Body of pancreas (tissue), 4 donors: Measurements from ENCODE around the gene RAB6B. TPM values are rescaled to one million over a fixed set of nuclear protein-coding genes. Genes with fewer than 3 reads are reported as not detected.

ENCODE experiments used
- ATAC-seq: fragments of 150-250 bp; one replicate; pipeline ENCODE4 v1.9.1; 2016
- DNase-seq, 4 donors: peaks; one replicate each; pipeline ENCODE4 v3.0.0-alpha.2; 2019
- H3K27ac ChIP-seq, 4 donors: fragments of 200-600 bp; sonication (generic); 1 replicate in 3 of 4; 2 replicates in 1 of 4; pipeline versions ENCODE4 v1.5.1 to v1.6.1; 2016 to 2019; ENCODE audit warnings: mild to moderate bottlenecking in 1 of 4, mixed read lengths in 1 of 4, moderate library complexity in 1 of 4
- H3K27me3 ChIP-seq, 2 donors: fragments of 200-600 bp; sonication (generic); one replicate each; pipeline ENCODE4 v1.6.0; 2016; ENCODE audit warnings: mild to moderate bottlenecking in 1 of 2
- H3K36me3 ChIP-seq, 2 donors: fragments of 200-600 bp; sonication (generic); replicated peaks in 1 of 2; 2 replicates each; pipeline ENCODE4 v1.5.1; 2016; ENCODE audit warnings: low read depth in 2 of 2; ENCODE audit not compliant: insufficient read depth in 1 of 2
- H3K4me1 ChIP-seq: fragments of 200-600 bp; sonication (generic); one replicate; pipeline ENCODE4 v1.6.0; 2016
- H3K4me3 ChIP-seq, 2 donors: fragments of 200-600 bp; sonication (generic); 1 replicate in 1 of 2; 2 replicates in 1 of 2; pipeline ENCODE4 v1.5.1; 2016 to 2019
- H3K9me3 ChIP-seq, 3 donors: fragments of 200-600 bp; sonication (generic); 1 replicate in 2 of 3; 2 replicates in 1 of 3; pipeline ENCODE4 v1.5.1; 2016
- CTCF ChIP-seq, 7 experiments: fragments of 450-650 bp in 4 of 7; fragments of 200-600 bp in 3 of 7; sonication (generic) in 3 of 7; IDR thresholded peaks; one replicate each; pipeline ENCODE4 v1.5.1; 2016 to 2019; ENCODE audit warnings: antibody characterized with exemption in 7 of 7
- POLR2A ChIP-seq, 3 donors: fragments of 450-650 bp; IDR thresholded peaks; one replicate each; pipeline ENCODE4 v1.6.1; 2016; ENCODE audit warnings: antibody characterized with exemption in 3 of 3, mild to moderate bottlenecking in 2 of 3
- WGBS, 2 donors: methylation state at CpG; one replicate each; pipeline ENCODE4 v1.1.5; 2017; 5-methylcytosine and 5-hydroxymethylcytosine counted together
- intact Hi-C: fragments of 100-400 bp; cut with DNase I; formaldehyde crosslinking; loops from one replicate; pipeline ENCODE4 v1.15.1; 2023
- total RNA-seq, 2 donors: library from RNA; depleted of rRNA; stranded (reverse); fragments of >200 nt; gene quantifications; one replicate each; pipeline ENCODE4 v1.1.0, GENCODE V29; 2016

RAB6B gene
- total RNA-seq, 2 donors from 2014 or later = 2.6 to 3.0 TPM

GRCh38 chr3:133887074-133887802, 8.4 kb downstream of the RAB6B start:
- DNase-seq = no peak
- WGBS, 2 donors = 81 to 82% methylated on average over 4 of the region's 4 CpGs
- H3K27me3 ChIP-seq = no peaks in the 10 kb centered on the region
- H3K4me3 ChIP-seq = no peak overlapping the region
- intact Hi-C loops = no loop called here
- no peaks in the 10 kb centered on the region for H3K9me3 ChIP-seq
- peaks cover under 1% of the 10 kb centered on the region for H3K4me1 ChIP-seq
- no peak overlapping the region for H3K27ac ChIP-seq
- TF ChIP-seq CTCF (IDR thresholded peaks at IDR 0.05) = no peak
- no peak for TF ChIP-seq POLR2A (IDR thresholded peaks at IDR 0.05)
- no peaks in the 10 kb centered on the region for H3K36me3 ChIP-seq
- no peak for ATAC-seq

GRCh38 chr3:133886031-133886722, 9.5 kb downstream of the RAB6B start:
- H3K27ac ChIP-seq = no peak overlapping the region
- no peaks in the 10 kb centered on the region for H3K9me3 ChIP-seq
- H3K27me3 ChIP-seq = no peaks in the 10 kb centered on the region
- no peaks in the 10 kb centered on the region for H3K36me3 ChIP-seq
- no peak for DNase-seq
- H3K4me1 ChIP-seq = no peaks in the 10 kb centered on the region
- no peak overlapping the region for H3K4me3 ChIP-seq
- 86% methylated on average over 7 of the region's 7 CpGs for WGBS, 2 donors
- ATAC-seq = no peak
- intact Hi-C loops = no loop called here
- TF ChIP-seq POLR2A (IDR thresholded peaks at IDR 0.05) (no peak), CTCF (IDR thresholded peaks at IDR 0.05) (no peak)

DNA sequence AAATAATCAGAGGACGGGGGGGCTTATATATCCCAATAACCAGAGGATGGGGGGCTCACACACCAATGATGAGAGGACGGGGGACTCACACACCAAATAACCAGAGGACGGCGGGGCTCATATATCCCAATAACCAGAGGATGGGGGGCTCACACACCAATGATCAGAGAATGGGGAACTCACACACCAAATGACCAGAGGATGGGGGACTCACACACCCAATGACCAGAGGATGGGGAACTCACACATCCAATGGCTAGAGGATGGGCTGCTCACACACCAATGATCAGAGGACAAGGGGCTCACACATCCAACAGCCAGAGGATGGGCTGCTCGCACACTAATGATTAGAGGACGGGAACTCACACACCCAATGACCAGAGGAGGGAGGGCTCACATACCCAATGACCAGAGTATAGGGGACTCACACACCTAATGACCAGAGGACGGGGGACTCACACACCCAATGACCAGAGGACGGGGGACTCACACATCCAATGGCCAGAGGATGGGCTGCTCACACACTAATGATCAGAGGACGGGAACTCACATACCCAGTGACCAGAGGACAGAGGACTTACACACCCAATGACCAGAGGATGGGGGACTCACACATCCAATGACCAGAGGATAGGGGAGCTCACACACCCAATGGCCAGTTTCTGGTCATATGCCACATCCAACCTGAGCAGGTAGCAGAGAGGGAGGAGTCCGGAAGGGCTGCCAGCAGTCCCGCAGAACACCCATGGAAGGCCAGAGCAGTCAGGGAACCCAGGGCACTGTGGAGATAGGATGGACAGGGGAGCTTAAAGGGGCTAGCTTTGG, 10.6 kb downstream of the RAB6B start:
- DNase-seq (no peak), ATAC-seq (no peak)
- Histone ChIP-seq H3K4me3 (no peak overlapping the region), H3K27me3 (no peaks in the 10 kb centered on the region), H3K36me3 (no peaks in the 10 kb centered on the region), H3K4me1 (no peaks in the 10 kb centered on the region), H3K27ac (no peak overlapping the region), H3K9me3 (no peaks in the 10 kb centered on the region)
- intact Hi-C loops = no loop called here
- 83 to 85% methylated on average over 11 of the region's 11 CpGs for WGBS, 2 donors
- no peak for TF ChIP-seq POLR2A (IDR thresholded peaks at IDR 0.05)
- TF ChIP-seq CTCF (IDR thresholded peaks at IDR 0.05) = no peak

- Histone ChIP-seq H3K4me3 (no peak overlapping the region), H3K4me1 (no peaks in the 10 kb centered on the region), H3K27me3 (no peaks in the 10 kb centered on the region), H3K9me3 (no peaks in the 10 kb centered on the region), H3K27ac (no peak overlapping the region), H3K36me3 (no peaks in the 10 kb centered on the region)
- intact Hi-C loops = no loop called here
- ATAC-seq (no peak), DNase-seq (no peak)
- WGBS, 2 donors = 73 to 80% methylated on average over 6 of the region's 6 CpGs
- TF ChIP-seq CTCF (IDR thresholded peaks at IDR 0.05) (no peak), POLR2A (IDR thresholded peaks at IDR 0.05) (no peak)
Observed at GRCh38 chr3:133884054-133884886, 11.4 kb downstream of the RAB6B start.
